Neuron (in vitro differentiated cells): ENCODE measurements around the gene B4GAT1.
A peak's percentile ranks its signal among the peaks of the same experiment; 100 is the strongest.

Experiments used
- H2AFZ ChIP-seq: one replicate; pipeline ENCODE4 v1.6.1; 2013; ENCODE audit warnings: low read depth, mild to moderate bottlenecking, inconsistent platforms, low read length, moderate library complexity
- H3K27me3 ChIP-seq: one replicate; pipeline ENCODE4 v1.6.1; 2013; ENCODE audit warnings: low read length; ENCODE audit not compliant: insufficient read depth
- H3K36me3 ChIP-seq: one replicate; pipeline ENCODE4 v1.6.1; 2013; ENCODE audit warnings: low read length; ENCODE audit not compliant: insufficient read depth
- H3K4me1 ChIP-seq: one replicate; pipeline ENCODE4 v1.6.1; 2013; ENCODE audit warnings: low read length; ENCODE audit not compliant: insufficient read depth
- H3K4me3 ChIP-seq: 2 replicates; pipeline ENCODE4 v1.5.1; 2013; ENCODE audit warnings: mild to moderate bottlenecking, low read length, moderate library complexity
- H3K9me3 ChIP-seq: one replicate; pipeline ENCODE4 v1.6.1; 2013; ENCODE audit warnings: low read length

Gene B4GAT1

GRCh38 chr11:66317723-66318599, 29.5 kb downstream of the B4GAT1 start:
- no peaks in the 10 kb centered on the region for H3K9me3 ChIP-seq
- H3K27me3 ChIP-seq, result no peaks in the 10 kb centered on the region
- H3K4me3 ChIP-seq, result no peak overlapping the region
- H2AFZ ChIP-seq, result no peak overlapping the region
- no peaks in the 10 kb centered on the region for H3K36me3 ChIP-seq
- H3K4me1 ChIP-seq, result peaks cover 23% of the 10 kb centered on the region

GRCh38 chr11:66317322-66317722, 30.1 kb downstream of the B4GAT1 start:
- Histone ChIP-seq H2AFZ (no peak overlapping the region), H3K4me1 (peaks cover 23% of the 10 kb centered on the region), H3K9me3 (no peaks in the 10 kb centered on the region), H3K4me3 (no peak overlapping the region), H3K27me3 (no peaks in the 10 kb centered on the region), H3K36me3 (no peaks in the 10 kb centered on the region)

DNA sequence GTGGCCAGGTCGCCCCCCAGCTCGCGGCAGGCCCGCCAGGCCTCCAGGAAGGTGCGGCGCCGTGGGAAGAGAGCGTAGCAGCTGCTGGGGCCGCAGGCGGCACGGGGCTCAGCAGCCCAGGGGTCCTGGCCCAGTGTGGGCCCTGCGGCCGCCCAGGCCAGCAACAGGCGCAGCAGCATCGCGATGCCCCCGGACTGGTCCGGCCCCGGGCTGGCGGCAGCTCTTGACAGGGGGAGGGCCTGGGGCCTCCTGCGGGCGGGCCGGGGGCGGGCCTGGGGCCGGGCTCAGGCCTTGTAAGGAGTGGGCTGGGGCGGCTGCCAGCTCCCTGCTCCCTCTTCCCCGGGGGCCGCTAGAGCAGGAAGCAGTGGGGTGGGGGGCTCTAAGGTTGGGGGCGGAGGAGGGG, 30.6 kb downstream of the B4GAT1 start, which contains the start of gene CD248:
CD248 (minus strand) TSS at position 196 of the 403 bp plus-strand sequence; CDS start at position 179, 17 bp downstream.
- Histone ChIP-seq H3K4me3 (no peak within 1 kb of the TSS), H2AFZ (no peak within 1 kb of the TSS), H3K4me1 (peaks cover 23% of the 10 kb centered on the region), H3K9me3 (no peaks in the 10 kb centered on the region), H3K27me3 (no peaks in the 10 kb centered on the region), H3K36me3 (no peaks in the 10 kb centered on the region)

DNA sequence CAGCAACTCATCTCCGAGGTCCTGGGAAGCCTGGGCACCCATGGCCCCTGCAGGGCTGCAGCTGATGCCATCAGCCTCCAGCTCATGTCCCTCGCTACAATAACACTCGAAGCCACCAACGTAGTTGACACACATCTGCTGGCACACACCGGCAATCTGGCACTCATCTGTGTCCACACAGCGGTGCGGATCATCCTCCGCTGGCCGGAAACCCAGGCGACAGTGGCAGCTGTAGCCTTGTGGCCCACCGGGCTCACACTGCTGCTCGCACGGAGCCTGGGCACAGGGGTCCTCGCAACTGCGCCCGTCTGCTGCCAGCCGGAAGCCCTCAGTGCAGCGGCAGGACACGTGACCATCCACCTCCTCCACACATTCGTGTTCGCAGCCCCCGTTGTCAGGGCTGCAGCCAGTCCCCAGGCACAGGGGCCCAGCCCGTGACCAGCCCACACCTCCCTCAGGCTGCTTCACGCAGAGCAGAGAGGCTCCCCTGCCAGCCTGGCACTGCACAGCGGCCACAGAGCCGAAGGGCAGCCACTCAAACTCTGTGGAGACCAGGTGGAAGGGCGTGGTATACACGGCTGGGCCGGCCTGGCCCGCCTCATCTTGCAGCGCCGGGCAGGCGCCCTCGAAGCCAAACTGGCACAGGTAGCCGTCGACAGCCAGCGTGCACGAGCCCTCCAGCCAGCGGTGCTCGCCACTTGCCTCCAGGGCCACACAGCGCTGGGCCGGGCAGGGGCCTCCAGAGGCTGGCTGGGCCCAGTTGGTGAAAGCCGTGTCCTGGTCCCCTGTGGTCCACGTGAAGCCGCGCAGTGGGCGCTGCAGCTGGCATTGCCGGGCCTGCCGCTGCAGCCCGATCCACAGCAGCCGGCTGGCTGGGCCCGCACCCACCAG, 31.3 kb downstream of the B4GAT1 start:
- H3K9me3 ChIP-seq, result no peaks in the 10 kb centered on the region
- no peak overlapping the region for H3K4me3 ChIP-seq
- no peaks in the 10 kb centered on the region for H3K36me3 ChIP-seq
- no peaks in the 10 kb centered on the region for H3K27me3 ChIP-seq
- H2AFZ ChIP-seq, result no peak overlapping the region
- peaks cover 23% of the 10 kb centered on the region for H3K4me1 ChIP-seq

DNA sequence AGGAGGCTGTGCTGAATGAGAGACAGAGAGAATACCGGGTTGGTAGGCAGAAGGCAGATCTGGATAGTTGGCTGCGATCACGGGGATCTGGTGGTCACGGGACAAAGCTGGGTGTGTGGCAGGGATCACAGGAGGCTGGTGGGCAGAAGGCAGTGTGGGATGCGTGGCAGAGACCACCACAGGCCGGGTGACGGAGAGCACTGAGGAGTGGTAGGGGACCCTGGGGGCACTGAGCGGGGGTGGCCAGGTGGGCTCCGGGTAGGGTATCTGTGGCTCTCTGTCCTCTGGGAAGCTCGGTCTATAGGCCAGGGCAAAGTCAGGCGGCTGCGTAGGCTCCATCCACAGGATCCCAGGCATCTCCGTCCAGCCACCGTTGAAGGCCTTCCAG, 31.9 kb downstream of the B4GAT1 start:
- no peaks in the 10 kb centered on the region for H3K27me3 ChIP-seq
- H3K36me3 ChIP-seq, result no peaks in the 10 kb centered on the region
- H2AFZ ChIP-seq, result no peak overlapping the region
- no peaks in the 10 kb centered on the region for H3K9me3 ChIP-seq
- H3K4me3 ChIP-seq, result no peak overlapping the region
- peaks cover 23% of the 10 kb centered on the region for H3K4me1 ChIP-seq

DNA sequence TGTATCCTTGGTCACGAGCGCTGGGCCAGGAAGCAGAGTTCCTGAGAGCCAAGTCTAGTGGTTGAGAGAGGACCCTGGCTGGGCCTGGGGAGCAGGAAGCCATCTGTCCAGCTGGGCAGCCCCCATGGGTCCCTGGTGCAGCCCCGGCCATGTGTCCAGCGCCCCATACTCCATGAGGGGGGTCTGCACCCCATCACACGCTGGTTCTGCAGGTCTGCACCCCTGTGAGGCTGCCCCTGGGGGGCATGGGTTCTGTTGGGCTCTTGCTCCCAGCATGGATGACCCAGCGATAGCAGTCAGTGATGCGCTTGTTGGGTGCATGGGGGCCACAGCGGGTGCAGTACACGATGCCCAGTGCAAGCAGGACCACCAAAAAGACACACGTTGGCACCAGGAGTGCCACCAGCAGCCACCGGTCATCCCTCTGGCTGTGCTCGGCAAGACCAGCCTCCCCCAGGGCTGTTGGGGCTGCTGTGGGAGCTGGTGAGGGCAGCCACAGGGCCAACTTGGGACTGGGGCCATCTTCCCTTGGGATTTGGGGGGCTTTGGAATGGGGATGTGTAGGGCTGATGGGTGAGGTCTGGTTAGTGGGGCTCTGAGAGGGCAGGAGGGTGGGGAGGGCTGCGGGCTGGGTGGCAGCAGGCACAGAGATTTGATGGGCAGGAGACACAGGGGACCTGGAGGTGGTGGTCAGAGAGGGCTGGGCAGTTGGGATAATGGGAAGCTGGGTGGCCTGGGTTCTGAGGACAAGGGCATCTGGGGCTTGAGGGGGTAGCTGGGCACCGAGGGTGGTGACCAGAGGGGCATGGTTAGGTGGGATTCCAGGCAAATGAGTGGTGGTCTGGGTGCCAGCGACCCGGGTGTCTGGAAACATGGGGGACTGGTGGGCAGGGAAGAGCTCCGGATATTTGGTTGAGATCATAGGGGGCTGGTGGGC, 32.6 kb downstream of the B4GAT1 start:
- Histone ChIP-seq H3K4me3 (no peak overlapping the region), H3K4me1 (peaks cover 23% of the 10 kb centered on the region)

GRCh38 chr11:66314186-66314501, 33.3 kb downstream of the B4GAT1 start:
- H2AFZ ChIP-seq, result no peak overlapping the region
- H3K4me1 ChIP-seq, result peaks cover 23% of the 10 kb centered on the region
- H3K9me3 ChIP-seq, result no peaks in the 10 kb centered on the region
- H3K36me3 ChIP-seq, result no peaks in the 10 kb centered on the region
- no peaks in the 10 kb centered on the region for H3K27me3 ChIP-seq
- H3K4me3 ChIP-seq, result no peak overlapping the region

More for the DNA sequence above, 32.6 kb downstream of the B4GAT1 start:
- no peaks in the 10 kb centered on the region for H3K9me3 ChIP-seq
- H3K36me3 ChIP-seq, result no peaks in the 10 kb centered on the region
- no peaks in the 10 kb centered on the region for H3K27me3 ChIP-seq
- H2AFZ ChIP-seq, result no peak overlapping the region

- Histone ChIP-seq H3K4me1 (peaks cover 23% of the 10 kb centered on the region), H3K36me3 (no peaks in the 10 kb centered on the region), H2AFZ (peak overlapping the region; percentile 43), H3K9me3 (no peaks in the 10 kb centered on the region), H3K27me3 (no peaks in the 10 kb centered on the region), H3K4me3 (peak overlapping the region; percentile 36)
Observed at GRCh38 chr11:66313321-66314185, 33.9 kb downstream of the B4GAT1 start.

- Histone ChIP-seq H3K4me3 (peak overlapping the region; percentile 50), H3K4me1 (peaks cover 15% of the 10 kb centered on the region), H3K36me3 (no peaks in the 10 kb centered on the region), H2AFZ (peak overlapping the region; percentile 58), H3K9me3 (no peaks in the 10 kb centered on the region), H3K27me3 (no peaks in the 10 kb centered on the region)
Observed at GRCh38 chr11:66312549-66313320, 34.7 kb downstream of the B4GAT1 start.

- H3K27me3 ChIP-seq, result no peaks in the 10 kb centered on the region
- peak overlapping the region; percentile 58 for H2AFZ ChIP-seq
- no peaks in the 10 kb centered on the region for H3K9me3 ChIP-seq
- peak overlapping the region; percentile 50 for H3K4me3 ChIP-seq
- H3K4me1 ChIP-seq, result peaks cover 8% of the 10 kb centered on the region
- no peaks in the 10 kb centered on the region for H3K36me3 ChIP-seq
Observed at GRCh38 chr11:66311965-66312548, 35.4 kb downstream of the B4GAT1 start.

- Histone ChIP-seq H3K4me3 (peak overlapping the region; percentile 50), H2AFZ (peak overlapping the region; percentile 58), H3K9me3 (no peaks in the 10 kb centered on the region), H3K27me3 (no peaks in the 10 kb centered on the region), H3K36me3 (no peaks in the 10 kb centered on the region), H3K4me1 (peaks cover 4% of the 10 kb centered on the region)
Observed at GRCh38 chr11:66311470-66311964, 35.9 kb downstream of the B4GAT1 start.
